SU-DHL-6 (cell line): ENCODE measurements around the gene CHPF2.

ENCODE experiments used
- EZH2phosphoT487 ChIP-seq: fragments of 200-600 bp; sonication (generic), shearing (Covaris generic); conservative IDR thresholded peaks from 2 replicates; pipeline ENCODE4 v1.6.1; 2018; ENCODE audit warnings: mild to moderate bottlenecking, antibody characterized with exemption, low read length, moderate library complexity, mixed read lengths
- TF ChIP-seq, protein P1 (sequence below): fragments of 200-600 bp; sonication (generic); IDR thresholded peaks from one replicate; pipeline ENCODE4 v1.5.1; 2017; ENCODE audit warnings: antibody characterized with exemption, mild to moderate bottlenecking, low read length, moderate library complexity; ENCODE audit not compliant: insufficient read depth, poor library complexity, severe bottlenecking

DNA sequence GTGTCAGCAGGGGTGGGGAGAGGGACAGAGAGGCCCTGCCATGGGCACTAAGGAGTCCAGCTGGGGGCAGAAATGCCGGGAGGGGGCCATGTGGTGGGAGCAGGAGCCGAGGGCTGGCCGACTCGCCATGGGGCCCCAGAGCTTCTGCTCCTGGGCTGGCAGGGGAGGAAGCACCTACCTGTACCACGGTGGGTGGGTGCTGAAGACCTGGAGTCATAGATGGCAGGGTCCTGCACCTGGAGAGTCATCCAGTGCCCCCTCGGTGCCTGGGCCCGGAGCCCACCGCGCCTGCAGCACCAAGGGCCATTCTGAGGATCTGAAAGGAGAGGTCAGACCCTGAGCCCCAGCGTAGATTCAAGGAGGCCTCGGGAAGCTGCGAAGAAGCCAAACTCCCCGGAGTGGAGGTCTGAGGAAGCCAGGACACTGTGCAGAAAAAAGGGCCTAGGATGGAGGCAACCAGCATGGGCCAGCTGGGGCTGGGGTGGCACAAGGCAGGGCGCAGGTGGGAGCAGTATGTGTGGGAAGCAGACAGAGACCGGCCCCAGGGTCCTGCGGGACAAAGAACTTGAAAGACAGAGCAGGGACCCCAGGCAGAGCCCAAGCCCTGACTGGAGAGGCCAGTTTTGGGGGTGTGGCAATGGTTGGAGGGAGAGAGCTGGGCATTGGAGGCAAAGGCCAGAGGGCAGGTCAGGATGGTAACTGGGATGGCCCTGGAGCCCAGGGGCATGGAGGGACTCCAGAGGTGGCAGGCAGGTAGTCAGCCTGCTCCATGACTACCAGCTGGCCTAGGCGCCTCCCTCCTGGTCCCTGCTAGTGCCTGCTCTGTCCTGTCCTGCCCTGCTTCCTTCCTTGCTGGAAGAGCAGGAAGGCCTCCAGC lies 42.9 kb downstream of the CHPF2 start:
- TF ChIP-seq, protein P1, sequence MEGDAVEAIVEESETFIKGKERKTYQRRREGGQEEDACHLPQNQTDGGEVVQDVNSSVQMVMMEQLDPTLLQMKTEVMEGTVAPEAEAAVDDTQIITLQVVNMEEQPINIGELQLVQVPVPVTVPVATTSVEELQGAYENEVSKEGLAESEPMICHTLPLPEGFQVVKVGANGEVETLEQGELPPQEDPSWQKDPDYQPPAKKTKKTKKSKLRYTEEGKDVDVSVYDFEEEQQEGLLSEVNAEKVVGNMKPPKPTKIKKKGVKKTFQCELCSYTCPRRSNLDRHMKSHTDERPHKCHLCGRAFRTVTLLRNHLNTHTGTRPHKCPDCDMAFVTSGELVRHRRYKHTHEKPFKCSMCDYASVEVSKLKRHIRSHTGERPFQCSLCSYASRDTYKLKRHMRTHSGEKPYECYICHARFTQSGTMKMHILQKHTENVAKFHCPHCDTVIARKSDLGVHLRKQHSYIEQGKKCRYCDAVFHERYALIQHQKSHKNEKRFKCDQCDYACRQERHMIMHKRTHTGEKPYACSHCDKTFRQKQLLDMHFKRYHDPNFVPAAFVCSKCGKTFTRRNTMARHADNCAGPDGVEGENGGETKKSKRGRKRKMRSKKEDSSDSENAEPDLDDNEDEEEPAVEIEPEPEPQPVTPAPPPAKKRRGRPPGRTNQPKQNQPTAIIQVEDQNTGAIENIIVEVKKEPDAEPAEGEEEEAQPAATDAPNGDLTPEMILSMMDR: no peak
- no peak for TF ChIP-seq EZH2phosphoT487
